ENCODE measurements around the gene KLHL2. TPM values are rescaled to one million over a fixed set of nuclear protein-coding genes. Genes with fewer than 3 reads are reported as not detected.

The KLHL2 gene
- total and polyA plus RNA-seq, 9 of the 15 experiments (the other 6 are each of a cell fraction or from before 2014, with no cell fraction given), result 2.5 to 11.3 (median 6.1) TPM

DNA sequence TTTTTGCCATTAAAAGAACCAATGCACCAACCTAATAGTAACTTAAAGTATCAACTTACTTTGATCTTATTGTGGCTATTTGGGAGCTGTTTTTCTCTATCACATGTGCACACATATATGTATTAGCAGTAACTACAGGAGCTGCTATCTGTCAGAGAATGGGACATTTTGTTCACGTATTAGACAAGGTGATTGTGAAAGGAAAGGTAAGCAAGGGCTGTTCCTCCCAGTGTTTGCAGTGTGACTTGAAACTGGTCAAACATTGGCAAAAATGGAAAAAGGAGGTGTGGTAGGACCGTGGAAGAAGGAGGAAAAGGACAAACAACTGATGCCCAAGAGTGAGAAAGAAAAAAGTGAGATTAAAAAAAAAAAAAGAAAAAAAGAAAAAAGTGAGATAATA lies 43.1 kb upstream of the KLHL2 start:
- in situ Hi-C loops (cut with MboI), result no loop called here
- no peak overlapping the region for H3K4me3 ChIP-seq
- no peak overlapping the region for H2AFZ ChIP-seq (ENCODE audit: low read depth, low read length)
- ATAC-seq (no peak), FAIRE-seq (no peak), DNase-seq (ENCODE audit: extremely low read depth in 1 of 4, low spot score in 3 of 4) (no peak)
- no peaks in the 10 kb centered on the region for H3K36me3 ChIP-seq (ENCODE audit: control insufficient read depth, insufficient read depth, low read length)
- CTCF ChIA-PET (ENCODE audit: low intra/inter-chr PET ratio), result no interaction called here
- H3K27ac ChIP-seq (ENCODE audit: extremely low read depth, low read depth, low read length), result no peak overlapping the region
- POLR2A ChIA-PET, result no interaction called here
- WGBS (ENCODE audit: insufficient coverage, low coverage, missing lambda C conversion rate), result 0% methylated on average over 2 of the region's 2 CpGs
- H3K9ac ChIP-seq (ENCODE audit: insufficient read depth in 1 of 2, low read depth in 2 of 2, low read length in 2 of 2), result no peak overlapping the region
- H3K4me1 ChIP-seq (replicated peaks in 1 of 2; ENCODE audit: control insufficient read depth in 2 of 2, insufficient read depth in 2 of 2, low read length in 2 of 2), result no peaks in the 10 kb centered on the region; a peak in 1 of 5 replicates
- H3K79me2 ChIP-seq (ENCODE audit: control insufficient read depth, insufficient read depth, low read length), result no peaks in the 10 kb centered on the region
- H3K4me2 ChIP-seq (ENCODE audit: insufficient read depth, low read length), result no peak overlapping the region
- H3K27me3 ChIP-seq (ENCODE audit: control insufficient read depth in 2 of 2, insufficient read depth in 2 of 2, low read length in 2 of 2), result no peaks in the 10 kb centered on the region
- no peaks in the 10 kb centered on the region for H4K20me1 ChIP-seq (replicated peaks; ENCODE audit: control insufficient read depth, insufficient read depth, low read length)
- intact Hi-C loops (cut with micrococcal nuclease), result no loop called here
- no peaks in the 10 kb centered on the region for H3K9me1 ChIP-seq (ENCODE audit: control insufficient read depth, insufficient read depth, low read length)
- BruUV-seq (replicated peaks), result no TSS peak
- no peaks in the 10 kb centered on the region for H3K9me3 ChIP-seq (replicated peaks; ENCODE audit: control insufficient read depth, insufficient read depth, low read depth, low read length)
- no peak for TF ChIP-seq ZKSCAN3 (CRISPR knock-in tag; IDR thresholded peaks at IDR 0.05)
- TF ChIP-seq HNRNPL (IDR thresholded peaks at IDR 0.05; ENCODE audit: low read depth, low read length), result no peak
- TF ChIP-seq NFIX (CRISPR knock-in tag; IDR thresholded peaks at IDR 0.05; ENCODE audit: low read depth), result no peak
- no peak for TF ChIP-seq PCBP2 (IDR thresholded peaks at IDR 0.05; ENCODE audit: low read depth, low read length, poor library complexity, severe bottlenecking)
- TF ChIP-seq, protein P1, sequence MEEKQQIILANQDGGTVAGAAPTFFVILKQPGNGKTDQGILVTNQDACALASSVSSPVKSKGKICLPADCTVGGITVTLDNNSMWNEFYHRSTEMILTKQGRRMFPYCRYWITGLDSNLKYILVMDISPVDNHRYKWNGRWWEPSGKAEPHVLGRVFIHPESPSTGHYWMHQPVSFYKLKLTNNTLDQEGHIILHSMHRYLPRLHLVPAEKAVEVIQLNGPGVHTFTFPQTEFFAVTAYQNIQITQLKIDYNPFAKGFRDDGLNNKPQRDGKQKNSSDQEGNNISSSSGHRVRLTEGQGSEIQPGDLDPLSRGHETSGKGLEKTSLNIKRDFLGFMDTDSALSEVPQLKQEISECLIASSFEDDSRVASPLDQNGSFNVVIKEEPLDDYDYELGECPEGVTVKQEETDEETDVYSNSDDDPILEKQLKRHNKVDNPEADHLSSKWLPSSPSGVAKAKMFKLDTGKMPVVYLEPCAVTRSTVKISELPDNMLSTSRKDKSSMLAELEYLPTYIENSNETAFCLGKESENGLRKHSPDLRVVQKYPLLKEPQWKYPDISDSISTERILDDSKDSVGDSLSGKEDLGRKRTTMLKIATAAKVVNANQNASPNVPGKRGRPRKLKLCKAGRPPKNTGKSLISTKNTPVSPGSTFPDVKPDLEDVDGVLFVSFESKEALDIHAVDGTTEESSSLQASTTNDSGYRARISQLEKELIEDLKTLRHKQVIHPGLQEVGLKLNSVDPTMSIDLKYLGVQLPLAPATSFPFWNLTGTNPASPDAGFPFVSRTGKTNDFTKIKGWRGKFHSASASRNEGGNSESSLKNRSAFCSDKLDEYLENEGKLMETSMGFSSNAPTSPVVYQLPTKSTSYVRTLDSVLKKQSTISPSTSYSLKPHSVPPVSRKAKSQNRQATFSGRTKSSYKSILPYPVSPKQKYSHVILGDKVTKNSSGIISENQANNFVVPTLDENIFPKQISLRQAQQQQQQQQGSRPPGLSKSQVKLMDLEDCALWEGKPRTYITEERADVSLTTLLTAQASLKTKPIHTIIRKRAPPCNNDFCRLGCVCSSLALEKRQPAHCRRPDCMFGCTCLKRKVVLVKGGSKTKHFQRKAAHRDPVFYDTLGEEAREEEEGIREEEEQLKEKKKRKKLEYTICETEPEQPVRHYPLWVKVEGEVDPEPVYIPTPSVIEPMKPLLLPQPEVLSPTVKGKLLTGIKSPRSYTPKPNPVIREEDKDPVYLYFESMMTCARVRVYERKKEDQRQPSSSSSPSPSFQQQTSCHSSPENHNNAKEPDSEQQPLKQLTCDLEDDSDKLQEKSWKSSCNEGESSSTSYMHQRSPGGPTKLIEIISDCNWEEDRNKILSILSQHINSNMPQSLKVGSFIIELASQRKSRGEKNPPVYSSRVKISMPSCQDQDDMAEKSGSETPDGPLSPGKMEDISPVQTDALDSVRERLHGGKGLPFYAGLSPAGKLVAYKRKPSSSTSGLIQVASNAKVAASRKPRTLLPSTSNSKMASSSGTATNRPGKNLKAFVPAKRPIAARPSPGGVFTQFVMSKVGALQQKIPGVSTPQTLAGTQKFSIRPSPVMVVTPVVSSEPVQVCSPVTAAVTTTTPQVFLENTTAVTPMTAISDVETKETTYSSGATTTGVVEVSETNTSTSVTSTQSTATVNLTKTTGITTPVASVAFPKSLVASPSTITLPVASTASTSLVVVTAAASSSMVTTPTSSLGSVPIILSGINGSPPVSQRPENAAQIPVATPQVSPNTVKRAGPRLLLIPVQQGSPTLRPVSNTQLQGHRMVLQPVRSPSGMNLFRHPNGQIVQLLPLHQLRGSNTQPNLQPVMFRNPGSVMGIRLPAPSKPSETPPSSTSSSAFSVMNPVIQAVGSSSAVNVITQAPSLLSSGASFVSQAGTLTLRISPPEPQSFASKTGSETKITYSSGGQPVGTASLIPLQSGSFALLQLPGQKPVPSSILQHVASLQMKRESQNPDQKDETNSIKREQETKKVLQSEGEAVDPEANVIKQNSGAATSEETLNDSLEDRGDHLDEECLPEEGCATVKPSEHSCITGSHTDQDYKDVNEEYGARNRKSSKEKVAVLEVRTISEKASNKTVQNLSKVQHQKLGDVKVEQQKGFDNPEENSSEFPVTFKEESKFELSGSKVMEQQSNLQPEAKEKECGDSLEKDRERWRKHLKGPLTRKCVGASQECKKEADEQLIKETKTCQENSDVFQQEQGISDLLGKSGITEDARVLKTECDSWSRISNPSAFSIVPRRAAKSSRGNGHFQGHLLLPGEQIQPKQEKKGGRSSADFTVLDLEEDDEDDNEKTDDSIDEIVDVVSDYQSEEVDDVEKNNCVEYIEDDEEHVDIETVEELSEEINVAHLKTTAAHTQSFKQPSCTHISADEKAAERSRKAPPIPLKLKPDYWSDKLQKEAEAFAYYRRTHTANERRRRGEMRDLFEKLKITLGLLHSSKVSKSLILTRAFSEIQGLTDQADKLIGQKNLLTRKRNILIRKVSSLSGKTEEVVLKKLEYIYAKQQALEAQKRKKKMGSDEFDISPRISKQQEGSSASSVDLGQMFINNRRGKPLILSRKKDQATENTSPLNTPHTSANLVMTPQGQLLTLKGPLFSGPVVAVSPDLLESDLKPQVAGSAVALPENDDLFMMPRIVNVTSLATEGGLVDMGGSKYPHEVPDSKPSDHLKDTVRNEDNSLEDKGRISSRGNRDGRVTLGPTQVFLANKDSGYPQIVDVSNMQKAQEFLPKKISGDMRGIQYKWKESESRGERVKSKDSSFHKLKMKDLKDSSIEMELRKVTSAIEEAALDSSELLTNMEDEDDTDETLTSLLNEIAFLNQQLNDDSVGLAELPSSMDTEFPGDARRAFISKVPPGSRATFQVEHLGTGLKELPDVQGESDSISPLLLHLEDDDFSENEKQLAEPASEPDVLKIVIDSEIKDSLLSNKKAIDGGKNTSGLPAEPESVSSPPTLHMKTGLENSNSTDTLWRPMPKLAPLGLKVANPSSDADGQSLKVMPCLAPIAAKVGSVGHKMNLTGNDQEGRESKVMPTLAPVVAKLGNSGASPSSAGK (IDR thresholded peaks at IDR 0.05), result no peak
- TF ChIP-seq, protein P2, sequence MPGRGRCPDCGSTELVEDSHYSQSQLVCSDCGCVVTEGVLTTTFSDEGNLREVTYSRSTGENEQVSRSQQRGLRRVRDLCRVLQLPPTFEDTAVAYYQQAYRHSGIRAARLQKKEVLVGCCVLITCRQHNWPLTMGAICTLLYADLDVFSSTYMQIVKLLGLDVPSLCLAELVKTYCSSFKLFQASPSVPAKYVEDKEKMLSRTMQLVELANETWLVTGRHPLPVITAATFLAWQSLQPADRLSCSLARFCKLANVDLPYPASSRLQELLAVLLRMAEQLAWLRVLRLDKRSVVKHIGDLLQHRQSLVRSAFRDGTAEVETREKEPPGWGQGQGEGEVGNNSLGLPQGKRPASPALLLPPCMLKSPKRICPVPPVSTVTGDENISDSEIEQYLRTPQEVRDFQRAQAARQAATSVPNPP (IDR thresholded peaks at IDR 0.05; ENCODE audit: borderline replicate concordance, insufficient read depth, insufficient read length), result no peak
- TF ChIP-seq, protein P3, sequence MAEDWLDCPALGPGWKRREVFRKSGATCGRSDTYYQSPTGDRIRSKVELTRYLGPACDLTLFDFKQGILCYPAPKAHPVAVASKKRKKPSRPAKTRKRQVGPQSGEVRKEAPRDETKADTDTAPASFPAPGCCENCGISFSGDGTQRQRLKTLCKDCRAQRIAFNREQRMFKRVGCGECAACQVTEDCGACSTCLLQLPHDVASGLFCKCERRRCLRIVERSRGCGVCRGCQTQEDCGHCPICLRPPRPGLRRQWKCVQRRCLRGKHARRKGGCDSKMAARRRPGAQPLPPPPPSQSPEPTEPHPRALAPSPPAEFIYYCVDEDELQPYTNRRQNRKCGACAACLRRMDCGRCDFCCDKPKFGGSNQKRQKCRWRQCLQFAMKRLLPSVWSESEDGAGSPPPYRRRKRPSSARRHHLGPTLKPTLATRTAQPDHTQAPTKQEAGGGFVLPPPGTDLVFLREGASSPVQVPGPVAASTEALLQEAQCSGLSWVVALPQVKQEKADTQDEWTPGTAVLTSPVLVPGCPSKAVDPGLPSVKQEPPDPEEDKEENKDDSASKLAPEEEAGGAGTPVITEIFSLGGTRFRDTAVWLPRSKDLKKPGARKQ (CRISPR knock-in tag; IDR thresholded peaks at IDR 0.05), result no peak
- no peak for TF ChIP-seq JUN (IDR thresholded peaks at IDR 0.05; ENCODE audit: borderline replicate concordance, low read depth, low read length)
- TF ChIP-seq JUN (CRISPR knock-in tag; IDR thresholded peaks at IDR 0.05; ENCODE audit: borderline replicate concordance), result no peak
